BJ (cell line): Measurements from ENCODE around the gene CNOT6. TPM values are rescaled to one million over a fixed set of nuclear protein-coding genes. Genes with fewer than 3 reads are reported as not detected.
"Not testable (repeated sequence)": the region's sequence is repeated elsewhere in the genome, so short reads cannot be mapped to it uniquely, and the experiment has no call there.

ENCODE experiments used
- CTCF ChIA-PET: fragments of 350-600 bp; formaldehyde crosslinking; extraction: SDS; loops from one replicate; lab custom pipeline; 2021; ENCODE audit warnings: antibody characterized with exemption, inconsistent platforms; lab: Yijun Ruan, JAX
- POLR2A ChIA-PET: fragments of 300-600 bp; sonication (Branson Sonifier 250); formaldehyde crosslinking; extraction: SDS; loops from one replicate; lab custom pipeline; 2021; ENCODE audit warnings: antibody characterized with exemption; lab: Charles Lee
- DNase-seq: peaks from one replicate; pipeline ENCODE4 v3.0.0-alpha.2; 2011; ENCODE audit warnings: low read depth
- H3K27me3 ChIP-seq: 2 replicates; pipeline ENCODE4 v1.6.0; 2011; ENCODE audit warnings: low read length; ENCODE audit not compliant: control insufficient read depth, insufficient read depth
- H3K36me3 ChIP-seq: 2 replicates; pipeline ENCODE4 v1.5.1; 2011; ENCODE audit warnings: low read length; ENCODE audit not compliant: control insufficient read depth, insufficient read depth
- H3K4me3 ChIP-seq: 2 replicates; pipeline ENCODE4 v1.5.1; 2011; ENCODE audit warnings: low read depth, mild to moderate bottlenecking, control low read depth, low read length
- CTCF ChIP-seq: IDR thresholded peaks from 2 replicates; pipeline ENCODE4 v1.5.1; 2011; ENCODE audit warnings: low read depth, mild to moderate bottlenecking, control low read depth, inconsistent platforms, low read length, moderate library complexity; ENCODE audit not compliant: insufficient read depth
- polyA plus RNA-seq: library from polyadenylated mRNA; depleted of rRNA; stranded (reverse); fragments of >200 nt; gene quantifications from 2 replicates; pipeline ENCODE4 v1.2.3, GENCODE V29; 2011

The CNOT6 gene
- polyA plus RNA-seq, 1 experiment, result 3.9 TPM

- no peak for TF ChIP-seq CTCF
- Histone ChIP-seq H3K4me3 (no peak overlapping the region), H3K27me3 (no peaks in the 10 kb centered on the region), H3K36me3 (no peaks in the 10 kb centered on the region)
- ChIA-PET CTCF (interaction anchor here (0.6 to 2.3 kb wide), 2 partner anchors 9 to 167 kb away, joined by 3 to 9 read pairs; no protein-coding TSS in a partner anchor), POLR2A (no interaction called here)
- DNase-seq, result no peak
Measured at GRCh38 chr5:180460834-180461233, 33.3 kb upstream of the CNOT6 start.

- DNase-seq, result no peak
- Histone ChIP-seq H3K27me3 (no peaks in the 10 kb centered on the region), H3K36me3 (no peaks in the 10 kb centered on the region), H3K4me3 (no peak overlapping the region)
- POLR2A ChIA-PET, result no interaction called here
- TF ChIP-seq CTCF, result no peak
- CTCF ChIA-PET, result interaction anchor here (1.1 to 2.3 kb wide), 2 partner anchors 10 to 168 kb away, joined by 5 to 9 read pairs; no protein-coding TSS in a partner anchor
Measured at GRCh38 chr5:180461303-180461702, 32.9 kb upstream of the CNOT6 start.

GRCh38 chr5:180463216-180463900 lies 30.8 kb upstream of the CNOT6 start:
- POLR2A ChIA-PET, result no interaction called here
- TF ChIP-seq CTCF, result no peak

GRCh38 chr5:180463916-180464602 lies 30.1 kb upstream of the CNOT6 start:
- ChIA-PET POLR2A (no interaction called here), CTCF (interaction anchor here (1.1 to 1.7 kb wide), 3 partner anchors 8 to 135 kb away, joined by 3 to 6 read pairs (median 4); no protein-coding TSS in a partner anchor)
- TF ChIP-seq CTCF, result no peak
- H3K36me3 ChIP-seq, result no peaks in the 10 kb centered on the region
- DNase-seq, result no peak
- no peak overlapping the region for H3K4me3 ChIP-seq
- H3K27me3 ChIP-seq, result no peaks in the 10 kb centered on the region; the same call in 1 of the 2 replicates

More at GRCh38 chr5:180463216-180463900, 30.8 kb upstream of the CNOT6 start:
- Histone ChIP-seq H3K4me3 (no peak overlapping the region), H3K36me3 (no peaks in the 10 kb centered on the region), H3K27me3 (no peaks in the 10 kb centered on the region)
- CTCF ChIA-PET, result interaction anchor here (0.8 to 1.7 kb wide), 4 partner anchors 8 to 170 kb away, joined by 3 to 6 read pairs (median 4); no protein-coding TSS in a partner anchor
- no peak for DNase-seq

- CTCF ChIA-PET, result interaction anchor here (11.5 kb wide), 1 partner anchor 172 kb away, joined by 186 read pairs; the partner anchor contains the start of gene MAPK9
- no peak for TF ChIP-seq CTCF
- POLR2A ChIA-PET, result no interaction called here
Measured at GRCh38 chr5:180464603-180464970, 29.6 kb upstream of the CNOT6 start.

GRCh38 chr5:180465052-180465451 lies 29.1 kb upstream of the CNOT6 start:
- CTCF ChIA-PET, result interaction anchor here (11.5 kb wide), 1 partner anchor 173 kb away, joined by 186 read pairs; the partner anchor contains the start of gene MAPK9
- H3K4me3 ChIP-seq, DNase-seq, H3K36me3 ChIP-seq, H3K27me3 ChIP-seq, POLR2A ChIA-PET: not testable (repeated sequence)

More at GRCh38 chr5:180464603-180464970, 29.6 kb upstream of the CNOT6 start:
- Histone ChIP-seq H3K4me3 (no peak overlapping the region), H3K27me3 (no peaks in the 10 kb centered on the region; the same call in none of the 2 replicates), H3K36me3 (no peaks in the 10 kb centered on the region)
- DNase-seq, result no peak
